Measurements from ENCODE around the gene CD2.

- TF ChIP-seq POLR2AphosphoS5 (IDR thresholded peaks at IDR 0.05; ENCODE audit: low read depth, low read length) (no peak), CTCF (IDR thresholded peaks at IDR 0.05) (no peak), TCF7L2 (IDR thresholded peaks at IDR 0.05; ENCODE audit: low read depth, low read length) (no peak), REST (IDR thresholded peaks at IDR 0.05; ENCODE audit: insufficient read depth in 1 of 2, low read depth in 2 of 2, low read length in 1 of 2) (no peak)
These were observed 40.8 kb upstream of the CD2 start for GRCh38 chr1:116713474-116713873.

All from Panc1 (cell line).